Measurements from ENCODE around the gene GPR156. TPM values are rescaled to one million over a fixed set of nuclear protein-coding genes. Genes with fewer than 3 reads are reported as not detected.
A peak's percentile ranks its signal among the peaks of the same experiment; 100 is the strongest.

The GPR156 gene
- polyA plus RNA-seq, 1 donor (not counting 4 experiments of a cell fraction or from before 2014, with no cell fraction given) = 0.17 TPM

GRCh38 chr3:120153294-120153693 lies 131.7 kb downstream of the GPR156 start:
- H3K9me3 ChIP-seq (ENCODE audit: control insufficient read depth, low read depth, low read length) = peaks cover 11% of the 10 kb centered on the region
- peaks cover 29% of the 10 kb centered on the region for H3K4me1 ChIP-seq (ENCODE audit: control insufficient read depth, extremely low read depth, insufficient read depth, low read length)
- H3K36me3 ChIP-seq (ENCODE audit: control insufficient read depth in 2 of 2, extremely low read depth in 1 of 2, insufficient read depth in 2 of 2, low read length in 2 of 2) = peaks cover 0 to 3% of the 10 kb centered on the region in 2 experiments
- no peaks in the 10 kb centered on the region for H3K27me3 ChIP-seq (ENCODE audit: control insufficient read depth, extremely low read depth, insufficient read depth, low read length)
- H4K20me1 ChIP-seq (ENCODE audit: control insufficient read depth, extremely low read depth, insufficient read depth, low read length) = no peaks in the 10 kb centered on the region
- H3K4me3 ChIP-seq (ENCODE audit: control insufficient read depth in 2 of 3, extremely low read depth in 1 of 3, insufficient read depth in 2 of 3, low read depth in 1 of 3, low read length in 3 of 3) = peak overlapping the region in 1 of 3 experiments; percentile 16
- dilution Hi-C loops (cut with MboI; ENCODE audit: extremely low pct_ligation_motif_present, low sequenced_read_pairs) = no loop called here
- TF ChIP-seq CTCF (optimal IDR thresholded peaks at IDR 0.05 in 1 of 3, IDR thresholded peaks at IDR 0.05 in 1 of 3, conservative IDR thresholded peaks at IDR 0.05 in 1 of 3; ENCODE audit: extremely low read depth in 1 of 3, insufficient read depth in 2 of 3, low read length in 3 of 3) (no peak), EZH2 (IDR thresholded peaks at IDR 0.05; ENCODE audit: low read length) (no peak)
- peaks cover 4% of the 10 kb centered on the region for H3K79me2 ChIP-seq (ENCODE audit: control insufficient read depth, insufficient read depth, low read length)
- H3K9me1 ChIP-seq (ENCODE audit: control insufficient read depth, extremely low read depth, insufficient read depth, low read length) = no peaks in the 10 kb centered on the region
- DNase-seq (ENCODE audit: low read depth, low spot score) (peak; percentile 84), FAIRE-seq (peak; percentile 94)
- peak overlapping the region; percentile 53 for H2AFZ ChIP-seq (ENCODE audit: control insufficient read depth, low read length)
- peak overlapping the region; percentile 91 for H3K27ac ChIP-seq (ENCODE audit: control insufficient read depth, insufficient read depth, low read length)
- peak overlapping the region; percentile 70 for H3K9ac ChIP-seq (ENCODE audit: control insufficient read depth, extremely low read depth, insufficient read depth, low read length)
- H3K4me2 ChIP-seq (ENCODE audit: control insufficient read depth, extremely low read depth, insufficient read depth, low read depth, low read length) = peak overlapping the region; percentile 78

- peaks cover 11% of the 10 kb centered on the region for H3K9me3 ChIP-seq (ENCODE audit: control insufficient read depth, low read depth, low read length)
- no peak for DNase-seq (ENCODE audit: low read depth, low spot score)
- dilution Hi-C loops (cut with MboI; ENCODE audit: extremely low pct_ligation_motif_present, low sequenced_read_pairs) = no loop called here
These were observed 133.2 kb downstream of the GPR156 start for GRCh38 chr3:120151791-120152190.

More at GRCh38 chr3:120151791-120152190, 133.2 kb downstream of the GPR156 start:
- no peaks in the 10 kb centered on the region for H3K9me1 ChIP-seq (ENCODE audit: control insufficient read depth, extremely low read depth, insufficient read depth, low read length)
- no peaks in the 10 kb centered on the region for H3K27me3 ChIP-seq (ENCODE audit: control insufficient read depth, extremely low read depth, insufficient read depth, low read length)
- peak overlapping the region; percentile 9 for H3K27ac ChIP-seq (ENCODE audit: control insufficient read depth, insufficient read depth, low read length)
- H3K79me2 ChIP-seq (ENCODE audit: control insufficient read depth, insufficient read depth, low read length) = peaks cover 4% of the 10 kb centered on the region
- FAIRE-seq = no peak
- H3K9ac ChIP-seq (ENCODE audit: control insufficient read depth, extremely low read depth, insufficient read depth, low read length) = no peak overlapping the region
- H3K4me1 ChIP-seq (ENCODE audit: control insufficient read depth, extremely low read depth, insufficient read depth, low read length) = peaks cover 44% of the 10 kb centered on the region
- no peak overlapping the region for H3K4me3 ChIP-seq (ENCODE audit: control insufficient read depth in 2 of 3, extremely low read depth in 1 of 3, insufficient read depth in 2 of 3, low read depth in 1 of 3, low read length in 3 of 3)
- no peak overlapping the region for H3K4me2 ChIP-seq (ENCODE audit: control insufficient read depth, extremely low read depth, insufficient read depth, low read depth, low read length)
- peaks cover 0 to 3% of the 10 kb centered on the region in 2 experiments for H3K36me3 ChIP-seq (ENCODE audit: control insufficient read depth in 2 of 2, extremely low read depth in 1 of 2, insufficient read depth in 2 of 2, low read length in 2 of 2)
- no peaks in the 10 kb centered on the region for H4K20me1 ChIP-seq (ENCODE audit: control insufficient read depth, extremely low read depth, insufficient read depth, low read length)
- TF ChIP-seq CTCF (optimal IDR thresholded peaks at IDR 0.05 in 1 of 3, IDR thresholded peaks at IDR 0.05 in 1 of 3, conservative IDR thresholded peaks at IDR 0.05 in 1 of 3; ENCODE audit: extremely low read depth in 1 of 3, insufficient read depth in 2 of 3, low read length in 3 of 3) (no peak), EZH2 (IDR thresholded peaks at IDR 0.05; ENCODE audit: low read length) (no peak)
- no peak overlapping the region for H2AFZ ChIP-seq (ENCODE audit: control insufficient read depth, low read length)

Data from keratinocyte (primary cell).